ENCODE data around the gene LHFPL2. TPM values are rescaled to one million over a fixed set of nuclear protein-coding genes. Genes with fewer than 3 reads are reported as not detected.
A peak's percentile ranks its signal among the peaks of the same experiment; 100 is the strongest.

LHFPL2 gene
- total RNA-seq, 1 donor from 2014 or later: 14.4 TPM

DNA sequence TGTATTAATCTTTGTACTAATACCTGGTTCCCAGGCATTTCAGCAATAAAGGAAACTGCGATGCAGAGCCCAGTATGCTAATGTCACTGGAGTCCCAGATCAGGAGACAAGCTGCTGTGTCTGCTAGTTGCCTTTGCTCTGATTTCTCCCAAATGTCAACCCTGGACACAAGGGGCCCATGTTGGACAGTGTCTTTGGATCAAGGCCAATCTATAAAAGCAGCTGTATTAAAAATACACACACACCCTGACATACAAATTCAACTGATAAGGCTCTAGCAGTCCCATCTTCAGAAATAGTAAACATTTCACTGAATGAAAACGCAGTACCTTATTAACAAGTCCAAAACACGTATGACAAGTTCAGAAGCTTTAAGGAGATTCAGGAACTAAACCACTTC, 18.9 kb downstream of the LHFPL2 start:
- DNase-seq (ENCODE audit: low read depth): no peak
- TF ChIP-seq, protein P1, sequence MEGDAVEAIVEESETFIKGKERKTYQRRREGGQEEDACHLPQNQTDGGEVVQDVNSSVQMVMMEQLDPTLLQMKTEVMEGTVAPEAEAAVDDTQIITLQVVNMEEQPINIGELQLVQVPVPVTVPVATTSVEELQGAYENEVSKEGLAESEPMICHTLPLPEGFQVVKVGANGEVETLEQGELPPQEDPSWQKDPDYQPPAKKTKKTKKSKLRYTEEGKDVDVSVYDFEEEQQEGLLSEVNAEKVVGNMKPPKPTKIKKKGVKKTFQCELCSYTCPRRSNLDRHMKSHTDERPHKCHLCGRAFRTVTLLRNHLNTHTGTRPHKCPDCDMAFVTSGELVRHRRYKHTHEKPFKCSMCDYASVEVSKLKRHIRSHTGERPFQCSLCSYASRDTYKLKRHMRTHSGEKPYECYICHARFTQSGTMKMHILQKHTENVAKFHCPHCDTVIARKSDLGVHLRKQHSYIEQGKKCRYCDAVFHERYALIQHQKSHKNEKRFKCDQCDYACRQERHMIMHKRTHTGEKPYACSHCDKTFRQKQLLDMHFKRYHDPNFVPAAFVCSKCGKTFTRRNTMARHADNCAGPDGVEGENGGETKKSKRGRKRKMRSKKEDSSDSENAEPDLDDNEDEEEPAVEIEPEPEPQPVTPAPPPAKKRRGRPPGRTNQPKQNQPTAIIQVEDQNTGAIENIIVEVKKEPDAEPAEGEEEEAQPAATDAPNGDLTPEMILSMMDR (conservative IDR thresholded peaks at IDR 0.05; ENCODE audit: low read depth, low read length): no peak

DNA sequence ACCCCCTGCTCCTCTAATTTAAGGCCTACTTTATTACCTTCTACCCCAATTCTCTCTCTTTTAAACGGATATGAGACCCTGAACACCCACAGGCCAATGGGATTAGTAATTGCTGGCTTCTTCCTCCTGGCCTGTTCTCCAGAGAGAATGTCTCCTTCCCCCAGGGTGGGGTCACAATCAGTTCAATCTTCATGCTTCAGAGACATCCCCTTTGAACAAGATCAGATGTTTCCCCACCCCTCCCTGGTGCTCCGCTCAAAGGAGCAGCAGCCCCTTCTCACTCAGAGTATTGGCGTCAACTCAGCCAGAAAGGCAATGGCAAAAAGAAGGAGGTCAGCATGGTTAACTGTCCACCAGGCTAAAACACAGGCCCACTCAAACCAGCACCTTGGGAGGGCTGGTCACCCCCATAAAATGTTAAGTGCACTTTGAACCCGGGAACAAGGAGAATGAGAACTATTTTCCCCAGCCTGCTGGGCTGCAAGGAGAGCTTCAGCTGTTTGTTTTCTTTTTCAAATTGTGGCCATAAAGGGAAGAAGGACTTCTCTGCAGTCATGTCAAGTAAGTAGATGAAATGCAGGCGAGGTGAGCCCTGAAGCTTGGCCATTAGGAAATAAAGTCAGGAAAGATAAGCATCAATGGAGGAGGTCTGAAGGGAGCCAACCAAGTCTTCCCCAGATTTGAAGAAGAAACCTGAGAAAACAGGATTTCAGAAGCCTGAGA, 20.1 kb downstream of the LHFPL2 start:
- no peak for DNase-seq (ENCODE audit: low read depth)
- TF ChIP-seq, protein P1 (conservative IDR thresholded peaks at IDR 0.05; ENCODE audit: low read depth, low read length): no peak
- H3K4me3 ChIP-seq (ENCODE audit: low read depth, low read length): no peak overlapping the region

More for the DNA sequence above, 18.9 kb downstream of the LHFPL2 start:
- H3K4me3 ChIP-seq (ENCODE audit: low read depth, low read length): no peak overlapping the region

DNA sequence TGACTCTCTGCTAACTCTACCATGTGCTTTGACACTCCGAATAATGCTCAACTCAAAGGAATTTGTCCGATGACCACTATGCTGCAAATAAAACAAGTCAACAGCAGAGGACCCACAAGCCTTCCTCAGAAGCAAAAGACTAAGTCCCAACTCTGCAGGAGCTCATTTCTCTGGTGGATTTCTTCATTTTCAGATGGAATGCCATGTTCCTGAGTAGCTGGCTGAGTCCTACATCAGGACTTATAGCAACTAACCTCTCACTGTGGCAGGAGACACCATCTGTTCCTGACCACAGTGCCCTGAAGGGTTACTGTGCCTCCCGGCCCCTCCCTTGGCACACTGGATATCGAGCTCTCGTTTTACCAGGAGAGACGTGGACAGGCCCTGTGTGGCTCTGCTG, 20.8 kb downstream of the LHFPL2 start:
- no peak for DNase-seq (ENCODE audit: low read depth)
- TF ChIP-seq, protein P1 (conservative IDR thresholded peaks at IDR 0.05; ENCODE audit: low read depth, low read length): no peak
- no peak overlapping the region for H3K4me3 ChIP-seq (ENCODE audit: low read depth, low read length)

DNA sequence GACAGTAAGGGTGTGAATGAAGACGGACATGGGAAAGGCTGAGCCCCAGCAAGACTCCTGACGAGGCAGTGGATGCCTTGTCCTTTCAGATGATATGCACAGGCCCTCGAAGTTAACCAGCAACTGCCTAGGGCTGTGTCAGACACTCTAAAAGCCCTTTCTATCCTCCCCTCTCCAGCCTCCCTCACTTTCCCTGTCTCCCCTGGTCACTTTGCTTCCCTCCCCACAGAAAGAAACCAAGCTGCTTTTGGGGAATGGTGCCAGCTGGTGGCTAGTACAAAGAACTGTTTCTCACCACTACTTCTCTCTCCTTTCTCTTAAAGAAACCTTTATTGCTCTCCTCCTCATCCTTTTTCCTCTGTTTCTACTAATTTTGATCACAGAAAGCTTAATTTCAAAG, 21.4 kb downstream of the LHFPL2 start:
- no peak for DNase-seq (ENCODE audit: low read depth)
- H3K4me3 ChIP-seq (ENCODE audit: low read depth, low read length): no peak overlapping the region
- TF ChIP-seq, protein P1 (conservative IDR thresholded peaks at IDR 0.05; ENCODE audit: low read depth, low read length): peak; percentile 77

DNA sequence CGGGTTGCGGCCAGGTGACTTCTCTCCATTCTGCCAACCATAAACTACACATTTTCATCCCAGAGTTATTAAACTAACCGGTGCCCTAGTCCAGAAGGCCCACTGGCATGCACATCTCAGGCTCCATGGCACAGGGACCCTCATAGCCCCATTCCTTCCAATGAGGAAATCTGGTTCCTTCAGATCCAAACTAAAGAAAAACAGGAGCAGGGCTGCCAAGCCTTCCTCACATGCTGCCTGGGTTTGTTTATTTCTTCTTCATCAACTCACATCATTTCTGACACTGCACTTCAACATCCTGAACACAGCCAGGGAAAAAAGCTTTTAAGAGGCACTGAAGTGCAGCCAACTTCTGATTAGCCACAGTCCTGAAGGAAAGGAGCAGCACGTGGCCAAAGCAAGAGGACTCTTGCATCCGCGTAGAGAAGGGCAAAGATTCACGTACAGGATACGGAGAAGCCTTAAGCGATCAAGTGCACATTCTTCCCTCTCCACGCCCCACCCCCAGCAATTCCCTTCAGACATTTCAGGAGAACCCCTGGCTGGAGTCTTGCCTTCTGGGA, 22.5 kb downstream of the LHFPL2 start:
- TF ChIP-seq, protein P1 (conservative IDR thresholded peaks at IDR 0.05; ENCODE audit: low read depth, low read length): no peak
- no peak for DNase-seq (ENCODE audit: low read depth)
- no peak overlapping the region for H3K4me3 ChIP-seq (ENCODE audit: low read depth, low read length)

DNA sequence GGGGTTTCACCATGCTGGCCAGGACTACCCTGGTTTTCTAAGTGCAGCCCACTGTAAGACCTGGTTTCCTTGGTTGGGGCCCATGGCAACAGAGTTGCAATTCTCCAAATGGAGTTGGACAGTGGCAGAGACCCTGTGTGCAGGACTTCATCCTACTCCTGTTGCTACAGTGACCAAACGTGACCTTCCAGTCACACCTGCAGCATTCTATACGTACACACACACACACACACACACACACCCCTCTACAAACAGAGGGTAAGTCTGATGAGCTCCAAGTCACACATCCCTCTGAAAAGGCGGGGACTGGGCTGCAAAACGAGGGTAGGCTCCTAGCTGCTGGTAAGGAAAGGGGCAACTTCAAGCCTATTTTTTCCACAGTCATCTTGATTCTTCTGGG, 23.6 kb downstream of the LHFPL2 start:
- no peak overlapping the region for H3K4me3 ChIP-seq (ENCODE audit: low read depth, low read length)
- TF ChIP-seq, protein P1 (conservative IDR thresholded peaks at IDR 0.05; ENCODE audit: low read depth, low read length): no peak
- DNase-seq (ENCODE audit: low read depth): no peak

Measured in epithelial cell of proximal tubule (primary cell).